GM12878 (cell line): ENCODE measurements around the gene LRBA. TPM values are rescaled to one million over a fixed set of nuclear protein-coding genes. Genes with fewer than 3 reads are reported as not detected.

Experiments
- ATAC-seq: fragments of 200-7000 bp; cut with Tn5 transposase; 3 replicates; pipeline ENCODE4 v1.9.1; 2020; ENCODE audit warnings: mild to moderate bottlenecking, moderate library complexity
- BruUV-seq: library from RNA; stranded (reverse); fragments of 400-500 nt; replicated peaks from 2 replicates; lab custom pipeline; 2021; lab: Mats Ljungman, UMichigan
- CTCF ChIA-PET: fragments of 300-600 bp; sonication (Branson Sonifier 250); formaldehyde crosslinking; extraction: SDS; loops from one replicate; lab custom pipeline; 2021; ENCODE audit warnings: inconsistent platforms; lab: Yijun Ruan, JAX
- POLR2A ChIA-PET: fragments of 350-600 bp; formaldehyde crosslinking; extraction: SDS; loops from one replicate; lab custom pipeline; 2021; ENCODE audit warnings: inconsistent platforms; lab: Charles Lee
- RAD21 ChIA-PET: fragments of 300-600 bp; sonication (Branson Sonifier 250); formaldehyde crosslinking; loops from one replicate; lab custom pipeline; 2023; ENCODE audit warnings: antibody characterized with exemption; ENCODE audit not compliant: unreplicated experiment; lab: Charles Lee
- SMC1A ChIA-PET: fragments of 300-600 bp; sonication (Branson Sonifier 250); formaldehyde crosslinking; loops from one replicate; lab custom pipeline; 2023; ENCODE audit not compliant: unreplicated experiment, uncharacterized antibody; lab: Charles Lee
- DNase-seq: peaks from one replicate; pipeline ENCODE4 v3.0.0-alpha.2; 2011; ENCODE audit warnings: low read depth, low spot score
- FAIRE-seq: peaks from 3 replicates; lab custom pipeline; 2011; peaks lifted over from hg19 to GRCh38; lab: Jason Lieb, UNC
- H2AFZ ChIP-seq: 2 replicates; pipeline ENCODE4 v1.6.0; 2011; ENCODE audit warnings: low read depth, low read length, control low read depth; ENCODE audit not compliant: control insufficient read depth
- H3K27ac ChIP-seq: 2 replicates; pipeline ENCODE4 v1.5.1; 2011; ENCODE audit warnings: control low read depth; ENCODE audit not compliant: control insufficient read depth, insufficient read depth
- H3K27me3 ChIP-seq, 2 experiments: replicated peaks in 1 of 2; 2 replicates each; pipeline versions ENCODE4 v1.6.0 to v1.6.1; 2011; ENCODE audit warnings: low read length in 1 of 2; ENCODE audit not compliant: control insufficient read depth in 2 of 2, insufficient read depth in 2 of 2
- H3K36me3 ChIP-seq, 2 experiments: 2 replicates each; pipeline ENCODE4 v1.5.1; 2011; ENCODE audit warnings: low read length in 1 of 2; ENCODE audit not compliant: control insufficient read depth in 2 of 2, insufficient read depth in 2 of 2
- H3K4me1 ChIP-seq: 2 replicates; pipeline ENCODE4 v1.6.1; 2011; ENCODE audit warnings: mild to moderate bottlenecking, low read length, moderate library complexity, mixed read lengths; ENCODE audit not compliant: control insufficient read depth, insufficient read depth
- H3K4me2 ChIP-seq: 2 replicates; pipeline ENCODE4 v1.6.0; 2011; ENCODE audit warnings: control low read depth; ENCODE audit not compliant: control insufficient read depth, insufficient read depth
- H3K4me3 ChIP-seq: fragments of 200-600 bp; sonication (generic); 2 replicates; pipeline ENCODE4 v1.5.1; 2016
- H3K79me2 ChIP-seq: 2 replicates; pipeline ENCODE4 v1.6.0; 2011; ENCODE audit warnings: low read length; ENCODE audit not compliant: control insufficient read depth, insufficient read depth
- H3K9ac ChIP-seq: 2 replicates; pipeline ENCODE4 v1.8.0; 2011; ENCODE audit warnings: low read length, control low read depth, mixed read lengths; ENCODE audit not compliant: control insufficient read depth, insufficient read depth
- H3K9me3 ChIP-seq: replicated peaks from 3 replicates; pipeline ENCODE4 v1.5.1; 2011; ENCODE audit warnings: mild to moderate bottlenecking, low read length; ENCODE audit not compliant: control insufficient read depth, insufficient read depth
- H4K20me1 ChIP-seq: 2 replicates; pipeline ENCODE4 v1.6.0; 2011; ENCODE audit not compliant: control insufficient read depth, insufficient read depth
- EED ChIP-seq: sonication (generic); IDR thresholded peaks from 2 replicates; pipeline ENCODE4 v1.6.1; 2016; ENCODE audit warnings: antibody characterized with exemption, low read depth
- REST ChIP-seq: IDR thresholded peaks from 2 replicates; pipeline ENCODE4 v1.6.1; 2012; ENCODE audit warnings: mild to moderate bottlenecking, low read depth, low read length
- SIN3A ChIP-seq: IDR thresholded peaks from 2 replicates; pipeline ENCODE4 v1.6.1; 2012; ENCODE audit warnings: low read depth, low read length, improper control_type of control experiment
- WGBS: methylation state at CpG from one replicate; pipeline ENCODE4 v1.1.6; 2016; ENCODE audit warnings: low lambda C conversion rate; ENCODE audit not compliant: insufficient replicate concordance, insufficient coverage; ENCODE audit errors: missing lambda C conversion rate; 5-methylcytosine and 5-hydroxymethylcytosine counted together
- in situ Hi-C: fragments of 300-500 bp; cut with MboI; formaldehyde crosslinking; loops from 9 replicates; pipeline ENCODE4 v1.14.3; 2018; ENCODE audit warnings: mixed read lengths
- intact Hi-C: fragments of 100-400 bp; cut with micrococcal nuclease; formaldehyde crosslinking; loops from one replicate; pipeline ENCODE4 v1.14.2; 2022; ENCODE audit not compliant: unreplicated experiment
- polyA plus RNA-seq, 11 experiments: library from polyadenylated mRNA; depleted of rRNA in 4 of 11; unstranded in 6 of 11; stranded (reverse) in 5 of 11; fragments of >200 nt; fragmentation: Nextera tagmentation in 4 of 11; fragmentation: Illumina TruSeq in 1 of 11; extraction: Ambion mirVana in 4 of 11; extraction: Trizol in 1 of 11; gene quantifications; 1 replicate in 1 of 11; 2 replicates in 10 of 11; pipeline versions ENCODE4 v1.2.1 to v1.2.3, GENCODE V29; 2011 to 2016; ENCODE audit warnings: inconsistent platforms in 2 of 11, missing spikeins in 2 of 11, low read depth in 1 of 11
- total RNA-seq, 4 experiments: library from RNA; depleted of rRNA in 3 of 4; stranded (reverse); fragments of >200 nt in 3 of 4; fragmentation: Illumina TruSeq in 1 of 4; extraction: Trizol in 1 of 4; gene quantifications; 2 replicates each; pipeline versions ENCODE4 v1.2.1 to v1.2.3, GENCODE V29; 2013 to 2021

Gene LRBA
- total and polyA plus RNA-seq, 10 of the 15 experiments (the other 5 are each of a cell fraction or from before 2014, with no cell fraction given), result 20.3 to 93.4 (median 55.0) TPM

GRCh38 chr4:150725957-150726523, 289.0 kb downstream of the LRBA start (continued):
- TF ChIP-seq REST, result no peak

- Histone ChIP-seq H4K20me1 (no peaks in the 10 kb centered on the region), H2AFZ (no peak overlapping the region), H3K27me3 (no peaks in the 10 kb centered on the region), H3K4me1 (0 out of 2 replicates have a peak, but pooled peaks cover 3% of the 10 kb centered on the region), H3K9me3 (peaks cover 7% of the 10 kb centered on the region), H3K9ac (no peak overlapping the region), H3K36me3 (no peaks in the 10 kb centered on the region; a peak in 1 of 4 replicates), H3K4me3 (no peak overlapping the region), H3K4me2 (no peak overlapping the region), H3K79me2 (no peaks in the 10 kb centered on the region), H3K27ac (no peak overlapping the region)
- no TSS peak for BruUV-seq
- CTCF ChIA-PET, result interaction anchor here (1.3 to 1.6 kb wide), 3 partner anchors 10 to 238 kb away, joined by 3 to 6 read pairs (median 6); no protein-coding TSS in a partner anchor
- WGBS, result 87% methylated on average over 5 of the region's 5 CpGs
- no peak for TF ChIP-seq SIN3A
- TF ChIP-seq EED, result no peak
- POLR2A ChIA-PET, result no interaction called here
- in situ Hi-C loops, result no loop called here
- no peak for FAIRE-seq
- intact Hi-C loops, result no loop called here
- RAD21 ChIA-PET, result no interaction called here
- no peak for ATAC-seq
- DNase-seq, result no peak
- SMC1A ChIA-PET, result interaction anchor here (1.0 to 1.6 kb wide), 3 partner anchors 72 to 149 kb away, joined by 3 to 5 read pairs (median 3); no protein-coding TSS in a partner anchor
Measured at GRCh38 chr4:150723727-150724411, 291.2 kb downstream of the LRBA start.
